Lung (tissue), 12 donors: ENCODE data around the gene DROSHA. TPM values are rescaled to one million over a fixed set of nuclear protein-coding genes. Genes with fewer than 3 reads are reported as not detected.

ENCODE experiments used
- ATAC-seq: fragments of 200-7000 bp; cut with Tn5 transposase; one replicate; pipeline ENCODE4 v1.9.1; 2020; ENCODE audit warnings: moderate number of reproducible peaks; ENCODE audit not compliant: insufficient read depth, low FRiP score
- DNase-seq, 3 donors: peaks; one replicate each; pipeline ENCODE4 v3.0.0-alpha.2; 2013 to 2017
- H3K27ac ChIP-seq, 2 donors: one replicate each; pipeline ENCODE4 v1.5.1; 2013; ENCODE audit warnings: mild to moderate bottlenecking in 2 of 2, moderate library complexity in 2 of 2, control low read depth in 1 of 2, inconsistent platforms in 1 of 2, low read depth in 1 of 2, low read length in 1 of 2
- H3K27me3 ChIP-seq, 3 donors: one replicate each; pipeline ENCODE4 v1.5.1; 2013; ENCODE audit warnings: low read length in 2 of 3; ENCODE audit not compliant: control insufficient read depth in 3 of 3, insufficient read depth in 3 of 3
- H3K36me3 ChIP-seq, 4 donors: one replicate each; pipeline ENCODE4 v1.5.1; 2013; ENCODE audit warnings: low read length in 4 of 4, mild to moderate bottlenecking in 1 of 4, moderate library complexity in 1 of 4; ENCODE audit not compliant: control insufficient read depth in 4 of 4, insufficient read depth in 4 of 4
- H3K4me1 ChIP-seq, 5 donors: one replicate each; pipeline ENCODE4 v1.5.1; 2013; ENCODE audit warnings: low read length in 5 of 5, mild to moderate bottlenecking in 2 of 5, moderate library complexity in 1 of 5; ENCODE audit not compliant: control insufficient read depth in 5 of 5, insufficient read depth in 5 of 5
- H3K4me3 ChIP-seq: one replicate; pipeline ENCODE4 v1.5.1; 2013; ENCODE audit warnings: mild to moderate bottlenecking, control low read depth, moderate library complexity
- H3K9ac ChIP-seq, 2 donors: one replicate each; pipeline ENCODE4 v1.5.1; 2013; ENCODE audit warnings: low read length in 2 of 2, control low read depth in 1 of 2; ENCODE audit not compliant: insufficient read depth in 1 of 2
- H3K9me3 ChIP-seq, 4 donors: one replicate each; pipeline ENCODE4 v1.5.1; 2013; ENCODE audit warnings: low read length in 3 of 4, mild to moderate bottlenecking in 1 of 4, moderate library complexity in 1 of 4; ENCODE audit not compliant: control insufficient read depth in 4 of 4, insufficient read depth in 3 of 4
- CTCF ChIP-seq: IDR thresholded peaks from 2 replicates; pipeline ENCODE4 v1.5.1; 2012; ENCODE audit warnings: mild to moderate bottlenecking; ENCODE audit errors: control extremely low read depth, extremely low read depth
- WGBS, 2 donors: extraction: QIAGEN DNeasy Blood & Tissue Kit; methylation state at CpG; one replicate each; pipeline ENCODE4 v1.1.7; 2013; 5-methylcytosine and 5-hydroxymethylcytosine counted together
- polyA plus RNA-seq, 2 donors: library from polyadenylated mRNA; stranded (reverse); fragments of 200-250 nt; gene quantifications; one replicate each; pipeline ENCODE4 v1.2.1, GENCODE V29; 2013
- total RNA-seq, 2 donors: library from RNA; depleted of rRNA in 1 of 2; stranded (reverse); fragments of >200 nt in 1 of 2; gene quantifications; one replicate each; pipeline ENCODE4 v1.2.1, GENCODE V29; 2014 to 2021
- donor health status: control.
- donor health status: control.
- donor health status: Bipolar disorder and iron deficiency.
- donor health status: healthy.
- donor health status: DM: yes; HTN: yes; CAD: no.

DROSHA gene
- total and polyA plus RNA-seq, 4 donors = 16.2 to 92.0 (median 49.9) TPM

- H3K36me3 ChIP-seq = peaks cover 11 to 34% (median 30%) of the 10 kb centered on the region in 4 donors
These were observed 79.6 kb downstream of the DROSHA start for GRCh38 chr5:31452314-31452713.

GRCh38 chr5:31449962-31450361, 81.9 kb downstream of the DROSHA start:
- no peak overlapping the region for H3K27ac ChIP-seq
- H3K27me3 ChIP-seq = no peaks in the 10 kb centered on the region
- no peak for TF ChIP-seq CTCF
- no peaks in the 10 kb centered on the region for H3K4me1 ChIP-seq
- no peak overlapping the region for H3K4me3 ChIP-seq
- H3K9me3 ChIP-seq = peaks cover 0 to 2% (median 0%) of the 10 kb centered on the region in 4 donors
- DNase-seq (no peak), ATAC-seq (no peak)
- H3K36me3 ChIP-seq = peaks cover 11 to 31% (median 29%) of the 10 kb centered on the region in 4 donors
- 95% methylated on average over 1 of the region's 1 CpG for WGBS, 2 donors
- H3K9ac ChIP-seq = no peak overlapping the region

More at GRCh38 chr5:31452314-31452713, 79.6 kb downstream of the DROSHA start:
- ATAC-seq (no peak), DNase-seq (no peak)
- 0 to 73% methylated on average over 1 of the region's 1 CpG for WGBS, 2 donors
- H3K27ac ChIP-seq = no peak overlapping the region
- TF ChIP-seq CTCF = no peak
- no peaks in the 10 kb centered on the region for H3K27me3 ChIP-seq
- H3K9ac ChIP-seq = no peak overlapping the region
- H3K9me3 ChIP-seq = peaks cover 0 to 4% (median 0%) of the 10 kb centered on the region in 4 donors
- H3K4me1 ChIP-seq = no peaks in the 10 kb centered on the region
- H3K4me3 ChIP-seq = no peak overlapping the region

GRCh38 chr5:31449174-31449573, 82.7 kb downstream of the DROSHA start:
- H3K4me3 ChIP-seq = no peak overlapping the region
- no peak overlapping the region for H3K9ac ChIP-seq
- H3K36me3 ChIP-seq = peaks cover 12 to 31% (median 29%) of the 10 kb centered on the region in 4 donors
- 95 to 99% methylated on average over 7 of the region's 7 CpGs for WGBS, 2 donors
- H3K9me3 ChIP-seq = peaks cover 0 to 2% (median 0%) of the 10 kb centered on the region in 4 donors
- no peak overlapping the region for H3K27ac ChIP-seq
- ATAC-seq (no peak), DNase-seq (no peak)
- no peak for TF ChIP-seq CTCF
- H3K27me3 ChIP-seq = no peaks in the 10 kb centered on the region
- no peaks in the 10 kb centered on the region for H3K4me1 ChIP-seq

GRCh38 chr5:31445041-31445600, 86.8 kb downstream of the DROSHA start:
- H3K4me1 ChIP-seq = peaks cover 0 to 18% (median 2%) of the 10 kb centered on the region in 5 donors
- H3K9me3 ChIP-seq = peaks cover 0 to 2% (median 0%) of the 10 kb centered on the region in 4 donors
- H3K9ac ChIP-seq = no peak overlapping the region
- no peak for TF ChIP-seq CTCF
- H3K36me3 ChIP-seq = peaks cover 12 to 22% (median 17%) of the 10 kb centered on the region in 4 donors
- DNase-seq (no peak), ATAC-seq (no peak)
- no peak overlapping the region for H3K27ac ChIP-seq
- WGBS, 2 donors = 95 to 96% methylated on average over 4 of the region's 4 CpGs
- H3K4me3 ChIP-seq = no peak overlapping the region
- no peaks in the 10 kb centered on the region for H3K27me3 ChIP-seq
